Keratinocyte (primary cell): ENCODE measurements around the gene FRMD1.

Source experiments
- CTCF ChIP-seq, 3 experiments: IDR thresholded peaks in 1 of 3; conservative IDR thresholded peaks in 1 of 3; optimal IDR thresholded peaks in 1 of 3; 2 replicates in 2 of 3; 3 replicates in 1 of 3; pipeline versions ENCODE3 to v1.5.1; 2011; ENCODE audit warnings: low read length in 3 of 3, mild to moderate bottlenecking in 3 of 3, moderate library complexity in 2 of 3, control low read depth in 1 of 3, inconsistent platforms in 1 of 3; ENCODE audit not compliant: insufficient read depth in 2 of 3; ENCODE audit errors: extremely low read depth in 1 of 3
- EZH2 ChIP-seq: IDR thresholded peaks from one replicate; pipeline ENCODE4 v1.6.1; 2012; ENCODE audit warnings: inconsistent platforms, mild to moderate bottlenecking, low read length, moderate library complexity

- no peak for TF ChIP-seq CTCF (optimal IDR thresholded peaks at IDR 0.05 in 1 of 3, IDR thresholded peaks at IDR 0.05 in 1 of 3, conservative IDR thresholded peaks at IDR 0.05 in 1 of 3; ENCODE audit: extremely low read depth in 1 of 3, insufficient read depth in 2 of 3, low read length in 3 of 3)
- TF ChIP-seq EZH2 = no peak
Measured at GRCh38 chr6:168083514-168083885, 4.5 kb upstream of the FRMD1 start.
